Lower leg skin (tissue), 3 donors: Measurements from ENCODE around the gene GRN.

Experiments used
- CTCF ChIP-seq, 3 donors: fragments of 450-650 bp; IDR thresholded peaks; one replicate each; pipeline ENCODE4 v1.5.1; 2016; ENCODE audit warnings: antibody characterized with exemption in 3 of 3, mild to moderate bottlenecking in 3 of 3, moderate library complexity in 2 of 3
- POLR2A ChIP-seq, 2 donors: fragments of 450-650 bp; IDR thresholded peaks; one replicate each; pipeline ENCODE4 v1.6.1; 2016 to 2017; ENCODE audit warnings: antibody characterized with exemption in 2 of 2, mild to moderate bottlenecking in 1 of 2, moderate library complexity in 1 of 2

GRCh38 chr17:44321246-44322120 lies 23.6 kb upstream of the GRN start:
- TF ChIP-seq CTCF (IDR thresholded peaks at IDR 0.05) (no peak), POLR2A (IDR thresholded peaks at IDR 0.05) (no peak)
